K562 (cell line): ENCODE data around the gene COPA. TPM values are rescaled to one million over a fixed set of nuclear protein-coding genes. Genes with fewer than 3 reads are reported as not detected.
A peak's percentile ranks its signal among the peaks of the same experiment; 100 is the strongest.

Experiments
- ATAC-seq: fragments of 200-7000 bp; cut with Tn5 transposase; 3 replicates; pipeline ENCODE4 v1.9.1; 2020; ENCODE audit warnings: moderate library complexity
- BruUV-seq: library from RNA; stranded (reverse); fragments of 400-500 nt; replicated peaks from 2 replicates; lab custom pipeline; 2021; lab: Mats Ljungman, UMichigan
- CTCF ChIA-PET: fragments of 300-600 bp; formaldehyde crosslinking; extraction: SDS; loops from one replicate; lab custom pipeline; 2021; ENCODE audit warnings: low intra/inter-chr PET ratio; lab: Yijun Ruan, JAX
- POLR2A ChIA-PET: fragments of 300-600, 350-650 bp; sonication (Branson Sonifier 250); formaldehyde crosslinking; extraction: SDS; loops from one replicate; lab custom pipeline; 2021; ENCODE audit warnings: antibody characterized with exemption, inconsistent platforms; lab: Yijun Ruan, JAX
- DNase-seq, 4 experiments: peaks; one replicate each; pipeline versions ENCODE4 v3.0.0 to v3.0.0-alpha.2; 2011 to 2018; ENCODE audit warnings: low spot score in 3 of 4, mixed read lengths in 3 of 4; ENCODE audit errors: extremely low read depth in 1 of 4
- FAIRE-seq: peaks from 2 replicates; lab custom pipeline; 2011; peaks lifted over from hg19 to GRCh38; lab: Jason Lieb, UNC
- H2AFZ ChIP-seq: 2 replicates; pipeline ENCODE4 v1.6.0; 2011; ENCODE audit warnings: low read depth, low read length, control low read depth, inconsistent platforms
- H3K27ac ChIP-seq: fragments of 200-600 bp; 3 replicates; pipeline ENCODE4 v1.8.0; 2011; ENCODE audit warnings: low read depth, mild to moderate bottlenecking, control low read depth, inconsistent platforms, low read length, moderate library complexity, mixed read lengths; ENCODE audit errors: extremely low read depth
- H3K27me3 ChIP-seq, 2 experiments: fragments of 300-600 bp in 1 of 2; 2 replicates in 1 of 2; 3 replicates in 1 of 2; pipeline versions ENCODE4 v1.6.0 to v1.8.0; 2011; ENCODE audit warnings: inconsistent platforms in 2 of 2, low read length in 2 of 2, mild to moderate bottlenecking in 1 of 2, mixed read lengths in 1 of 2, moderate library complexity in 1 of 2; ENCODE audit not compliant: control insufficient read depth in 2 of 2, insufficient read depth in 2 of 2
- H3K36me3 ChIP-seq: fragments of 300-600 bp; 3 replicates; pipeline ENCODE4 v1.8.0; 2011; ENCODE audit warnings: mild to moderate bottlenecking, low read length, inconsistent platforms; ENCODE audit not compliant: control insufficient read depth, insufficient read depth
- H3K4me1 ChIP-seq, 2 experiments: fragments of 200-600 bp in 1 of 2; replicated peaks in 1 of 2; 2 replicates in 1 of 2; 3 replicates in 1 of 2; pipeline versions ENCODE4 v1.5.1 to v1.8.0; 2011; ENCODE audit warnings: inconsistent platforms in 2 of 2, low read length in 2 of 2, mild to moderate bottlenecking in 1 of 2, mixed read lengths in 1 of 2, moderate library complexity in 1 of 2; ENCODE audit not compliant: control insufficient read depth in 2 of 2, insufficient read depth in 2 of 2
- H3K4me2 ChIP-seq: 2 replicates; pipeline ENCODE4 v1.6.1; 2011; ENCODE audit warnings: low read length, control low read depth, inconsistent platforms, mixed read lengths; ENCODE audit not compliant: insufficient read depth
- H3K4me3 ChIP-seq: fragments of 200-600 bp; sonication (generic), shearing (Covaris generic); 2 replicates; pipeline ENCODE4 v1.5.1; 2016; ENCODE audit warnings: control low read depth, inconsistent platforms
- H3K79me2 ChIP-seq: fragments of 200-600 bp; 3 replicates; pipeline ENCODE4 v1.8.0; 2011; ENCODE audit warnings: low read length, inconsistent platforms; ENCODE audit not compliant: control insufficient read depth, insufficient read depth
- H3K9ac ChIP-seq, 2 experiments: 2 replicates each; pipeline versions ENCODE4 v1.6.0 to v1.6.1; 2011; ENCODE audit warnings: low read depth in 2 of 2, low read length in 2 of 2, control low read depth in 1 of 2, inconsistent platforms in 1 of 2, mild to moderate bottlenecking in 1 of 2, mixed read lengths in 1 of 2; ENCODE audit not compliant: insufficient read depth in 1 of 2
- H3K9me1 ChIP-seq: one replicate; pipeline ENCODE4 v1.6.0; 2011; ENCODE audit warnings: inconsistent platforms, mild to moderate bottlenecking, low read length, moderate library complexity; ENCODE audit not compliant: control insufficient read depth, insufficient read depth
- H3K9me3 ChIP-seq: replicated peaks from 2 replicates; pipeline ENCODE4 v1.5.1; 2011; ENCODE audit warnings: low read depth, low read length, inconsistent platforms; ENCODE audit not compliant: control insufficient read depth, insufficient read depth
- H4K20me1 ChIP-seq: replicated peaks from 2 replicates; pipeline ENCODE4 v1.6.1; 2011; ENCODE audit warnings: low read length, inconsistent platforms, mixed read lengths; ENCODE audit not compliant: control insufficient read depth, insufficient read depth
- ETV5 ChIP-seq: sonication (generic); formaldehyde crosslinking; IDR thresholded peaks from 2 replicates; pipeline ENCODE4 v1.4.0; 2020; ENCODE audit warnings: low read depth, mild to moderate bottlenecking, missing genetic modification reagents
- HSF4 ChIP-seq: fragments of 250-450 bp; sonication (Bioruptor Pico); IDR thresholded peaks from 2 replicates; pipeline ENCODE4 v2.1.2; 2022; ENCODE audit warnings: mild to moderate bottlenecking, moderate library complexity, borderline replicate concordance
- NCOA2 ChIP-seq, 2 experiments: fragments of 450-650 bp; IDR thresholded peaks; 2 replicates each; pipeline ENCODE4 v1.6.1; 2018; ENCODE audit warnings: mild to moderate bottlenecking in 2 of 2, moderate library complexity in 1 of 2; ENCODE audit not compliant: partially characterized antibody in 2 of 2
- NFXL1 ChIP-seq: fragments of 450-650 bp; formaldehyde crosslinking; IDR thresholded peaks from 2 replicates; pipeline ENCODE4 v1.4.0; 2021; ENCODE audit warnings: mild to moderate bottlenecking
- SETDB1 ChIP-seq: IDR thresholded peaks from one replicate; pipeline ENCODE4 v1.6.1; 2012; ENCODE audit warnings: low read length, control low read depth, inconsistent platforms
- ZKSCAN3 ChIP-seq: fragments of 250-450 bp; sonication (Bioruptor Pico); IDR thresholded peaks from 2 replicates; pipeline ENCODE4 v1.4.0; 2020
- ZNF184 ChIP-seq: sonication (generic); formaldehyde crosslinking; IDR thresholded peaks from 2 replicates; pipeline ENCODE4 v1.5.0; 2020; ENCODE audit warnings: missing genetic modification reagents
- ZNF217 ChIP-seq: sonication (generic); formaldehyde crosslinking; IDR thresholded peaks from 2 replicates; pipeline ENCODE4 v1.8.0; 2022; ENCODE audit warnings: mild to moderate bottlenecking, missing genetic modification reagents
- ZNF408 ChIP-seq: fragments of 250-450 bp; sonication (Bioruptor Pico); IDR thresholded peaks from 2 replicates; pipeline ENCODE4 v1.4.0; 2020; ENCODE audit warnings: low read depth, mild to moderate bottlenecking, moderate library complexity
- WGBS: fragments of 100-300 bp; shearing (Covaris generic); methylation state at CpG from one replicate; pipeline ENCODE4 v1.1.6; 2016; ENCODE audit warnings: low coverage, mixed read lengths; ENCODE audit not compliant: insufficient coverage; ENCODE audit errors: missing lambda C conversion rate; 5-methylcytosine and 5-hydroxymethylcytosine counted together
- in situ Hi-C: fragments of 300-500 bp; cut with MboI; formaldehyde crosslinking; loops from 4 replicates; pipeline ENCODE4 v1.15.0; 2018; ENCODE audit warnings: inconsistent platforms, mixed read lengths
- intact Hi-C: fragments of 100-400 bp; cut with micrococcal nuclease; formaldehyde crosslinking; loops from 2 replicates; pipeline ENCODE4 v1.14.2; 2022
- polyA plus RNA-seq, 8 experiments: library from polyadenylated mRNA; depleted of rRNA in 4 of 8; stranded (reverse) in 5 of 8; unstranded in 3 of 8; fragments of >200 nt; fragmentation: Nextera tagmentation in 2 of 8; fragmentation: Illumina TruSeq in 1 of 8; extraction: Ambion mirVana in 2 of 8; extraction: Trizol in 1 of 8; gene quantifications; 2 replicates each; pipeline versions ENCODE4 v1.2.1 to v1.2.3, GENCODE V29; 2011 to 2014; ENCODE audit warnings: inconsistent platforms in 1 of 8, missing spikeins in 1 of 8
- total RNA-seq, 7 experiments: library from RNA; depleted of rRNA in 6 of 7; stranded (reverse); fragments of >200 nt in 6 of 7; fragmentation: Illumina TruSeq in 2 of 7; extraction: Trizol in 2 of 7; gene quantifications; 2 replicates each; pipeline versions ENCODE4 v1.2.1 to v1.2.3, GENCODE V29; 2011 to 2021; ENCODE audit warnings: low replicate concordance in 1 of 7
- TF ChIP-seq, protein P1 (sequence below): fragments of 450-650 bp; conservative IDR thresholded peaks from 2 replicates; pipeline ENCODE4 v1.6.1; 2016; ENCODE audit warnings: missing genetic modification characterization, low read depth, mild to moderate bottlenecking, control low read depth, missing compliant biosample characterization
- TF ChIP-seq, protein P2 (sequence below): sonication (generic); formaldehyde crosslinking; IDR thresholded peaks from 2 replicates; pipeline ENCODE4 v1.4.0; 2020; ENCODE audit warnings: mild to moderate bottlenecking, missing genetic modification reagents
- TF ChIP-seq, protein P3 (sequence below): fragments of 450-650 bp; formaldehyde crosslinking; IDR thresholded peaks from 2 replicates; pipeline ENCODE4 v1.4.0; 2020; ENCODE audit warnings: mild to moderate bottlenecking, moderate library complexity
- TF ChIP-seq, protein P4 (sequence below), 2 experiments: IDR thresholded peaks in 1 of 2; conservative IDR thresholded peaks in 1 of 2; 2 replicates each; pipeline ENCODE4 v1.6.1; 2016; ENCODE audit warnings: low read depth in 2 of 2, mild to moderate bottlenecking in 1 of 2, missing compliant biosample characterization in 1 of 2, missing genetic modification characterization in 1 of 2, moderate library complexity in 1 of 2

The COPA gene
- total and polyA plus RNA-seq, 9 of the 15 experiments (the other 6 are each of a cell fraction or from before 2014, with no cell fraction given) = 49.8 to 222 (median 110) TPM

DNA sequence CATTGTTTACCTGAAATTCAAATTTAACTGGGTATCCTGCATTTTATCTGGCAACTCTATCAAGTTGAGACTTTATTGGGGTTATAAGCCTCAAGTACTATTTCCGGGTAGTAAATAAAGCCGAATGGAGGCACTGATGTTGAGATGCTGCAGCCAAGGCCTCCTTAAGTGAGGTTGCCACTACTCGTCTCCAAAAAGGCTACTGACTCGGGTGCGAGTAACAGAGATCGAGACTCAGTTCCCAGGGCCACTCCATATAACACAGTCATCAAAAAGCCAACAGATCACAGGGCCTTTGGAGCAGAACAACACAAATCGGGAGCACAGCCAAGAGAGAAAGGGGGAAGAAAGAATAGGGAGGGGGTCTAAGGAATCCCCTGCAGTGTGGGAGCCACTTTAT, 524 bp downstream of the COPA start (continued):
- TF ChIP-seq, protein P1, sequence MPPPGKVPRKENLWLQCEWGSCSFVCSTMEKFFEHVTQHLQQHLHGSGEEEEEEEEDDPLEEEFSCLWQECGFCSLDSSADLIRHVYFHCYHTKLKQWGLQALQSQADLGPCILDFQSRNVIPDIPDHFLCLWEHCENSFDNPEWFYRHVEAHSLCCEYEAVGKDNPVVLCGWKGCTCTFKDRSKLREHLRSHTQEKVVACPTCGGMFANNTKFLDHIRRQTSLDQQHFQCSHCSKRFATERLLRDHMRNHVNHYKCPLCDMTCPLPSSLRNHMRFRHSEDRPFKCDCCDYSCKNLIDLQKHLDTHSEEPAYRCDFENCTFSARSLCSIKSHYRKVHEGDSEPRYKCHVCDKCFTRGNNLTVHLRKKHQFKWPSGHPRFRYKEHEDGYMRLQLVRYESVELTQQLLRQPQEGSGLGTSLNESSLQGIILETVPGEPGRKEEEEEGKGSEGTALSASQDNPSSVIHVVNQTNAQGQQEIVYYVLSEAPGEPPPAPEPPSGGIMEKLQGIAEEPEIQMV (tag) = no peak

DNA sequence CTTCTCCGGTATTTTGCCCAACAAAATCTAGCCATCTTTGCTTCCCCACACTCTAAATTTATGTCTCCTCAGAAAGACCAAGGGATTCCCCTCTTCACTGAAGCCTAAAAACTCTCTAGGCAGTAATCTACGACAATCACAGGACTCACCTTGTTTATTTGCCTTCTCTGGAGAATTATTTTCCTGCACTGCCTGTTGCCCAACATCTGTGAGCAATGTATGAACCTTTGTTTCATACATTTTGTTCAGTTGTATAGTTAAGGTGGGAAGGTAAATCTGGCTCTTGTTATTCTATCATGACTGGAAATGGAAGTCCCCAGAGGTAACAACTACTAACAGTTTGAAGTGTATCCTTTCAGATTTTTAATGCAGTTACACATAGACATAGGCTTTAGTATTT, 2.2 kb downstream of the COPA start:
- H3K27me3 ChIP-seq = no peaks in the 10 kb centered on the region
- H3K4me3 ChIP-seq = no peak overlapping the region
- H3K4me2 ChIP-seq = peak overlapping the region; percentile 37
- no peaks in the 10 kb centered on the region for H3K9me3 ChIP-seq
- FAIRE-seq = no peak
- ChIA-PET POLR2A (no interaction called here), CTCF (no interaction called here)
- H4K20me1 ChIP-seq = no peaks in the 10 kb centered on the region
- H2AFZ ChIP-seq = no peak overlapping the region
- ATAC-seq = no peak
- no peaks in the 10 kb centered on the region for H3K9me1 ChIP-seq
- BruUV-seq = no TSS peak
- H3K27ac ChIP-seq = no peak overlapping the region; the same call in 2 of the 3 replicates
- peaks cover 70% of the 10 kb centered on the region for H3K79me2 ChIP-seq
- intact Hi-C loops (no loop called here), in situ Hi-C loops (no loop called here)
- peak overlapping the region in 1 of 2 experiments; percentile 68; a peak in 1 of 4 replicates for H3K9ac ChIP-seq
- DNase-seq = no peak
- H3K36me3 ChIP-seq = peaks cover 64% of the 10 kb centered on the region
- WGBS = 40% methylated on average over 2 of the region's 2 CpGs
- H3K4me1 ChIP-seq = peaks cover 0 to 14% of the 10 kb centered on the region in 2 experiments; a peak in 2 of 5 replicates
- TF ChIP-seq NFXL1 (CRISPR knock-in tag) (no peak), SETDB1 (no peak), NCOA2 (IDR thresholded peaks at IDR 0.05; ENCODE audit: partially characterized antibody in 2 of 2) (no peak), ETV5 (no peak), ZNF217 (no peak), ZNF184 (CRISPR knock-in tag) (no peak), HSF4 (CRISPR knock-in tag) (no peak), ZNF408 (CRISPR knock-in tag) (no peak), ZKSCAN3 (CRISPR knock-in tag) (no peak)
- TF ChIP-seq, protein P2, sequence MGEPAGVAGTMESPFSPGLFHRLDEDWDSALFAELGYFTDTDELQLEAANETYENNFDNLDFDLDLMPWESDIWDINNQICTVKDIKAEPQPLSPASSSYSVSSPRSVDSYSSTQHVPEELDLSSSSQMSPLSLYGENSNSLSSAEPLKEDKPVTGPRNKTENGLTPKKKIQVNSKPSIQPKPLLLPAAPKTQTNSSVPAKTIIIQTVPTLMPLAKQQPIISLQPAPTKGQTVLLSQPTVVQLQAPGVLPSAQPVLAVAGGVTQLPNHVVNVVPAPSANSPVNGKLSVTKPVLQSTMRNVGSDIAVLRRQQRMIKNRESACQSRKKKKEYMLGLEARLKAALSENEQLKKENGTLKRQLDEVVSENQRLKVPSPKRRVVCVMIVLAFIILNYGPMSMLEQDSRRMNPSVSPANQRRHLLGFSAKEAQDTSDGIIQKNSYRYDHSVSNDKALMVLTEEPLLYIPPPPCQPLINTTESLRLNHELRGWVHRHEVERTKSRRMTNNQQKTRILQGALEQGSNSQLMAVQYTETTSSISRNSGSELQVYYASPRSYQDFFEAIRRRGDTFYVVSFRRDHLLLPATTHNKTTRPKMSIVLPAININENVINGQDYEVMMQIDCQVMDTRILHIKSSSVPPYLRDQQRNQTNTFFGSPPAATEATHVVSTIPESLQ (CRISPR knock-in tag) = no peak
- TF ChIP-seq, protein P3, sequence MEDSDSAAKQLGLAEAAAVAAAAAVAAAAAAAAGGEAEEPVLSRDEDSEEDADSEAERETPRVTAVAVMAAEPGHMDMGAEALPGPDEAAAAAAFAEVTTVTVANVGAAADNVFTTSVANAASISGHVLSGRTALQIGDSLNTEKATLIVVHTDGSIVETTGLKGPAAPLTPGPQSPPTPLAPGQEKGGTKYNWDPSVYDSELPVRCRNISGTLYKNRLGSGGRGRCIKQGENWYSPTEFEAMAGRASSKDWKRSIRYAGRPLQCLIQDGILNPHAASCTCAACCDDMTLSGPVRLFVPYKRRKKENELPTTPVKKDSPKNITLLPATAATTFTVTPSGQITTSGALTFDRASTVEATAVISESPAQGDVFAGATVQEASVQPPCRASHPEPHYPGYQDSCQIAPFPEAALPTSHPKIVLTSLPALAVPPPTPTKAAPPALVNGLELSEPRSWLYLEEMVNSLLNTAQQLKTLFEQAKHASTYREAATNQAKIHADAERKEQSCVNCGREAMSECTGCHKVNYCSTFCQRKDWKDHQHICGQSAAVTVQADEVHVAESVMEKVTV = no peak
- TF ChIP-seq, protein P4, sequence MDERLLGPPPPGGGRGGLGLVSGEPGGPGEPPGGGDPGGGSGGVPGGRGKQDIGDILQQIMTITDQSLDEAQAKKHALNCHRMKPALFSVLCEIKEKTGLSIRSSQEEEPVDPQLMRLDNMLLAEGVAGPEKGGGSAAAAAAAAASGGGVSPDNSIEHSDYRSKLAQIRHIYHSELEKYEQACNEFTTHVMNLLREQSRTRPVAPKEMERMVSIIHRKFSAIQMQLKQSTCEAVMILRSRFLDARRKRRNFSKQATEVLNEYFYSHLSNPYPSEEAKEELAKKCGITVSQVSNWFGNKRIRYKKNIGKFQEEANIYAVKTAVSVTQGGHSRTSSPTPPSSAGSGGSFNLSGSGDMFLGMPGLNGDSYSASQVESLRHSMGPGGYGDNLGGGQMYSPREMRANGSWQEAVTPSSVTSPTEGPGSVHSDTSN (CRISPR knock-in tag; IDR thresholded peaks at IDR 0.05; ENCODE audit: low read depth) = no peak
- TF ChIP-seq, protein P4 (tag; conservative IDR thresholded peaks at IDR 0.05; ENCODE audit: low read depth) = no peak
